ENCODE data around the gene TCF3. TPM values are rescaled to one million over a fixed set of nuclear protein-coding genes. Genes with fewer than 3 reads are reported as not detected.

The TCF3 gene
- total RNA-seq, 2 donors from 2014 or later = 65.2 to 104 TPM

DNA sequence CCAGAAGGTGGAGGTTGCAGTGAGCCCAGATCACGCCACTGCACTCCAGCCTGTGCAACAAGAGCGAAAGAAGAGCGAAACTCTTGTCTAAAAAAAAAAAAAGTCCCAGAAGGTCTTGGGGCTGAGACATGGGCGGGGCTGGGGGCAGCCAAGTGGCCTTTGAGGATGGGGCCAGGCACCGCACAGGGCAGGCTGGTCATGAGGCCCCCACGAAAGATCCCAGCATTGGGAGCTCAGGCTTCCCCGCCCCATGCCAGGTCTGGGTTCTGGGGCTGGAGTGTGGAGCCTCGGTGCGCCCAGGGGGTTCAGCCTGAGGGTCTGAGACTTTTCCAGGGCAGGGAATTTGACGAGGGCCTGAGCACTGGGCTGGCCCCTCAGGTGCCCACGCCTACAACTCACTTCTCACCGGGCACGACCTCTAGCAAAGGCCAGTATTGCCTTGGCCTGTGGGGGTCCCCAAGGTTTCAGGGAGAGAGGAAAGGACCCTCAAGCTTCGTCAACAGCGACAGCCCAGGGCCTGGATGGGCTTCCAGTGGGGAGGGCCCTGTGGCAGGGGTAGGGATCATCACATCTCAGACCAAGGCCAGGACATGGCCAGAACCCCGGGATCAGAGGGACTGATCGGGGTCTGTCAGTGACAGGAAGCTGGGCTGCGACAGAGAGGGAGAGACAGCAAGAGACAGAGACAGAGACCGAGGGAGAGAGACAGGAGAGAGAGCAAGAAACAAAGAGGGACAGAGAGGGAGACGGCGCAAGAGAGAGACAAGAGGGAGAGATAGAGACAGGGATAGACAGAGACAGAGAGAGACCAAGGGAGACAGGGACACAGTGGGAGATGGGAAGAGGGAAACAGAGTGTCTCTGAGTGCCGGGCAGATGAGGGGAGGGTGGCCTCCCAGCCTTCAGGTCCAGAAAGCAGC is 76.8 kb downstream of the TCF3 start:
- Mint-ChIP-seq H3K36me3 (peaks cover 0 to 10% of the 10 kb centered on the region in 2 donors), H3K27ac (peak overlapping the region; percentile 50 to 67), H3K9me3 (no peaks in the 10 kb centered on the region)
- DNase-seq (ENCODE audit: low spot score in 2 of 2) (no peak), ATAC-seq (peak in 1 of 2 donors; percentile 6)

- ATAC-seq = no peak
- H3K9me3 Mint-ChIP-seq = no peaks in the 10 kb centered on the region
- H3K27ac Mint-ChIP-seq = peak overlapping the region; percentile 7 to 14
- no peak for DNase-seq (ENCODE audit: low spot score in 2 of 2)
- H3K36me3 Mint-ChIP-seq = peaks cover 0 to 2% of the 10 kb centered on the region in 2 donors
Observed at GRCh38 chr19:1574354-1575136, 77.9 kb downstream of the TCF3 start.

GRCh38 chr19:1572795-1573194 is 79.6 kb downstream of the TCF3 start:
- H3K9me3 Mint-ChIP-seq = no peaks in the 10 kb centered on the region
- no peak overlapping the region for H3K27ac Mint-ChIP-seq
- H3K36me3 Mint-ChIP-seq = no peaks in the 10 kb centered on the region
- no peak for ATAC-seq
- DNase-seq (ENCODE audit: low spot score in 2 of 2) = no peak

GRCh38 chr19:1571358-1571757 is 81.1 kb downstream of the TCF3 start:
- no peak for DNase-seq (ENCODE audit: low spot score in 2 of 2)
- no peak overlapping the region for H3K27ac Mint-ChIP-seq
- no peak for ATAC-seq
- H3K36me3 Mint-ChIP-seq = no peaks in the 10 kb centered on the region
- H3K9me3 Mint-ChIP-seq = no peaks in the 10 kb centered on the region

- Mint-ChIP-seq H3K27ac (no peak overlapping the region), H3K9me3 (no peaks in the 10 kb centered on the region), H3K36me3 (no peaks in the 10 kb centered on the region)
- ATAC-seq = no peak
- no peak for DNase-seq (ENCODE audit: low spot score in 2 of 2)
Observed at GRCh38 chr19:1570836-1571235, 81.6 kb downstream of the TCF3 start.

GRCh38 chr19:1569997-1570396 is 82.4 kb downstream of the TCF3 start:
- Mint-ChIP-seq H3K36me3 (no peaks in the 10 kb centered on the region), H3K27ac (no peak overlapping the region), H3K9me3 (no peaks in the 10 kb centered on the region)
- no peak for ATAC-seq
- DNase-seq (ENCODE audit: low spot score in 2 of 2) = no peak

DNA sequence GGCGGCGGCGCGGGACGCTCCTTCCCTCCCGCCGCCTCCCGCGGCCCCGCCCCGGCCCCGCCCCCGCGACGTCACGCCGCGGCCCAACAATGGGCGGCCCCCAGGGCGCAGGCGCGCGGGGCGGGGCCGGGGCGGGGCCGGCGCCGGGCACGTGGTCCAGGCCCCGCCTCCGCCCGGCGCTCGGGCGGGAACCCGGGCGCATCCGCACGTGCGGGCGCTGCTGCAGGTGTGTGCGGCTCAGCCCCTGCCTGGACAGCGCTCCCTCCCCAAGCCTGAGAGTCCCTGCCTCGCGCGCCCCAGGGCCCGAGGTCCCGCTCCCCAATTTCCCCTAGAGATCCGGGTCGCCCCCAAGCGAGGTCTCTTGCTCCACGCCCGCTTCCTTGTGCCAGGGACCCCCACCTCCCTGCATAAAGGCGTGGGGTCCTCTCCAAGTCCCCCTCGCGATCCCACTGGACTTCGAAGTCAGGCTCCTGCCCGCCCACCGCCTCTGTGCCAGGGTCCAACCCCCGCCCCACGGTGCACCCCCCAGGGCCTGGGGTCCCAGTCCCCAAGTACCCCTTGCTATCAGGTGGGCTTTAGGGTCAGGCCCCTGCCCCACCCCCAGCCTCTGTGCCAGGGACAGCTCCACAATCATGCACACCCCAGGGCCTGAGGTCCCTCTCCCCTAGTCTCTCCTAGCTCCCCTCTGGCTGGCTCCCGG is 83.9 kb downstream of the TCF3 start, which contains the start of gene MEX3D:
Gene MEX3D, minus strand, starts transcription at position 6 of the 700 bp plus-strand sequence. CDS start 267 bp downstream, outside the sequence.
- ATAC-seq (peak; percentile 88 to 91), DNase-seq (ENCODE audit: low spot score in 2 of 2) (peak; percentile 74 to 83)
- no peak within 1 kb of the TSS for H3K27ac Mint-ChIP-seq
- H3K9me3 Mint-ChIP-seq = no peaks in the 10 kb centered on the region
- no peaks in the 10 kb centered on the region for H3K36me3 Mint-ChIP-seq

- H3K36me3 Mint-ChIP-seq = no peaks in the 10 kb centered on the region
- H3K9me3 Mint-ChIP-seq = no peaks in the 10 kb centered on the region
- DNase-seq (ENCODE audit: low spot score in 2 of 2) (no peak), ATAC-seq (peak; percentile 40 to 44)
- no peak overlapping the region for H3K27ac Mint-ChIP-seq
Observed at GRCh38 chr19:1567848-1568227, 84.6 kb downstream of the TCF3 start.

GRCh38 chr19:1567116-1567847 is 85.1 kb downstream of the TCF3 start:
- Mint-ChIP-seq H3K9me3 (no peaks in the 10 kb centered on the region), H3K27ac (no peak overlapping the region), H3K36me3 (no peaks in the 10 kb centered on the region)
- DNase-seq (ENCODE audit: low spot score in 2 of 2) (peak in 1 of 2 donors; percentile 24), ATAC-seq (no peak)

DNA sequence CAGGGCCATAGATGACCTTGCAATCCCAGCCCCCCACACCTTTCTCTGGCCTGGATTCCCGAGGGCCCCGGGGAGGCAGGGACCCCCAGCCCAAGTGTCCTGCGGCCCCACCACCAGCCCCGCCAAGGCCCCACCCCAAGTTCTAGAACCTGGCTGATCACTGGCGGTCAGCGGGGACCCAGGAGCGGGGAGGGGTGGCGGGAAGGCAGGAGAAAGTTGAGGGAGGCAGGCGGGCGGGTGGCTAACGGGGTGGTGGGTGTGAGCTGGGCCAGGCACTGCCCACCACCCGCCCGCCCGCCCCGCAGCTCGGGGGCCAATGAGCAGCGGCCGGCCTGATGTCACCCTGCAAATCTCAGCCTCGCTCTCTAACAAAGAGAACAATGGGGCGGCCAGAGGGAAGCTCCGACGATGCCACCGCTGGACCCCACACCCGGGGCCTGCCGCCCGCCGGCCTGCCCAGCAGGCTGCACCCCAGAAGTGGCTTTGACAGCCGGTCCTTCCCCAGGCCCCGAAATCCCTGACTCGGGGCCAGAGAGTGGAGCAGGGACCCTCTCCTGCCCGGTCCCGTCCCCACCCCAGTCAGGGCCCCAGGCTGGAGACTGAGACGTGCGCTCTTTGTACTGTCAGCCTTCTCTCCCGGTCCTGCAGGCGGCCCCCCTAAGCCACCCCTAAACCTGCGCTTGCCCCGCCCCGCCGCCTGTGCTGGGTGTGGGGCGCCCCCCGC is 85.9 kb downstream of the TCF3 start:
- Mint-ChIP-seq H3K9me3 (no peaks in the 10 kb centered on the region), H3K27ac (no peak overlapping the region), H3K36me3 (no peaks in the 10 kb centered on the region)
- DNase-seq (ENCODE audit: low spot score in 2 of 2) = no peak
- ATAC-seq = no peak

DNA sequence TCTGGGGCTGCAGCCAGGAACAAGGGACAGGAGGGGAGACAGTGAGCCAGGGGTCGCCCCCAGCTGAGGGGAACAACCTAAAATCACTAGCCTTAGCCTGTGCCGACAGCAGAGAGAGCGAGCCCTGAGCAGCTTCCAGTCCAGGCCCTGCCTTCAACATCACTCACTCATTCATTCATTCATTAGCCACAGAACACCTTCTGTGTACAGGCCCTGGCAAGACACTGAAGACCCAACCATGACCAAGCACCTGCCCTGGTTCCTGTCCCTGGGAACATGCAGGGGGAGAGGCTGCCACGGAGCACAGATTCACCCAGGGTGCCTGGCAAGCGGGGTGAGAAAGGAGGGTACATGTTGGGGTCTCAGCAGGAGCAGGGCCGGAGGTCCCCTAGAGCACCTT is 89.2 kb downstream of the TCF3 start:
- Mint-ChIP-seq H3K27ac (no peak overlapping the region), H3K36me3 (no peaks in the 10 kb centered on the region), H3K9me3 (no peaks in the 10 kb centered on the region)
- ATAC-seq (no peak), DNase-seq (ENCODE audit: low spot score in 2 of 2) (no peak)

- ATAC-seq (no peak), DNase-seq (ENCODE audit: low spot score in 2 of 2) (no peak)
- H3K9me3 Mint-ChIP-seq = no peaks in the 10 kb centered on the region
- no peak overlapping the region for H3K27ac Mint-ChIP-seq
- no peaks in the 10 kb centered on the region for H3K36me3 Mint-ChIP-seq
Observed at GRCh38 chr19:1561236-1561842, 91.1 kb downstream of the TCF3 start.

DNA sequence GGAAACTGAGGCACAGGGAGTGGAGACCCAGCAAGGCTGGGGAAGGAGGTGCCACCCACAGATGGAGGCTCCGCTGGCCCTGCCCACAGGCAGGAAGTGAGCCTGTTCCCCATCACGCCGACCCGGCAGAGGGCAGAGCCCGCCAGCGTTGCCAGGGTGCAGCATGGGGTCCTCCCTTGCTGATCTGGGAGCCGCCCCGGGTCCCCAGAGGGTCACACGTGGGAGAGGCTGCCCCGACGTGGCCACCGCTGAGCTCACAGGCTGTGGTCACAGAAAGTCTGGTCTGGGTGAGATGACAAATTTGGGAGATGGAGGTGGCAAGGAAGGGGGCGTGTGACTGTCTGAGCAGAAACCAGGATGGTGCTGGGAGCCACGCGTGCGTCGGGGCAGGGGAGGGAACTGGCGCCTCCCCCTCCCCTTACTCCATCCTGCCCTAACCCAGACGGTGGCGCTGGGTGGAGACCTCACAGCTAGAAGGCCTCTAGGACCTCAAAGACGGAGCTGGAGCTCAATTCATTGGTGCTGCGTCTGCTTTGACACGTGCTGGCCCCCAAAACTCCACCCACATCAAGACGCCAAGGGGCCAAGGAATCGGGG is 92.0 kb downstream of the TCF3 start:
- Mint-ChIP-seq H3K27ac (peak overlapping the region in 1 of 2 donors; percentile 44), H3K9me3 (no peaks in the 10 kb centered on the region)
- no peak for ATAC-seq

More for the DNA sequence above, 92.0 kb downstream of the TCF3 start:
- no peaks in the 10 kb centered on the region for H3K36me3 Mint-ChIP-seq
- DNase-seq (ENCODE audit: low spot score in 2 of 2) = no peak
